T-helper 1 cell treated with Interleukin-12 subunit alpha and Interleukin-12 subunit beta and Interleukin-4 antibody, amounts not matched to agents 30 μg/mL and 1 μg/mL, for 36 hours (primary cell): ENCODE measurements around the gene SSH2.
A peak's percentile ranks its signal among the peaks of the same experiment; 100 is the strongest.

Experiments
- H3K27ac Mint-ChIP-seq: one replicate; pipeline ENCODE4 v1.8.0; 2021; ENCODE audit warnings: mild to moderate bottlenecking, mixed read lengths
- H3K27me3 Mint-ChIP-seq: one replicate; pipeline ENCODE4 v1.8.0; 2021; ENCODE audit warnings: low read depth, mixed read lengths
- H3K36me3 Mint-ChIP-seq: one replicate; pipeline ENCODE4 v1.8.0; 2021; ENCODE audit warnings: low read depth, mixed read lengths
- H3K4me1 Mint-ChIP-seq: one replicate; pipeline ENCODE4 v1.8.0; 2021; ENCODE audit warnings: low read depth, mixed read lengths
- H3K4me3 Mint-ChIP-seq: one replicate; pipeline ENCODE4 v1.8.0; 2021; ENCODE audit warnings: mild to moderate bottlenecking, moderate library complexity, mixed read lengths
- H3K9me3 Mint-ChIP-seq: one replicate; pipeline ENCODE4 v1.8.0; 2021; ENCODE audit warnings: mixed read lengths

Gene SSH2

DNA sequence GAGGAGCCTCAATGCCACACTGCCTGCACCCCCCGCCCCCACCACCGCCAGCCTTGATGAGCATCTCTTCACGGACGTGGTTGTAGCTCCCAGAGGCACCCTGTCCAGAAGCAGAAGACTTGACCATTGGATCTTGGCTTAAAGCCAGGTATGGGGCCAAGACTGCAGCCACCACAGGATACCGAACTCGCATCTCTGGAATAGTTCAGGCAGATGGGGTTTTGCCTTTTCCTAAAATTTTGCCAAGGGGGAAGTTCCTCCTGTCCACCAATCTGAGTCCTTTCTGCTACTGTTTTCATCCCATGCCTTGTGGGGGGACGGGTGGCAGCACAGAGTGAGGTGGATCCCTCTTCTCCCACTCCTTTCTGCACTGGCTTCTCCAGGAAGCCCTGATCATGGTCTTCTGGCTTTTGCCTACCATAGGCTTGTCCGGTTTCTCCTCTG lies 308.3 kb downstream of the SSH2 start:
- peak overlapping the region; percentile 75 for H3K4me3 Mint-ChIP-seq
- H3K9me3 Mint-ChIP-seq, result no peaks in the 10 kb centered on the region
- peaks cover 34% of the 10 kb centered on the region for H3K4me1 Mint-ChIP-seq
- peaks cover 7% of the 10 kb centered on the region for H3K36me3 Mint-ChIP-seq
- H3K27ac Mint-ChIP-seq, result no peak overlapping the region
- peaks cover 15% of the 10 kb centered on the region for H3K27me3 Mint-ChIP-seq

DNA sequence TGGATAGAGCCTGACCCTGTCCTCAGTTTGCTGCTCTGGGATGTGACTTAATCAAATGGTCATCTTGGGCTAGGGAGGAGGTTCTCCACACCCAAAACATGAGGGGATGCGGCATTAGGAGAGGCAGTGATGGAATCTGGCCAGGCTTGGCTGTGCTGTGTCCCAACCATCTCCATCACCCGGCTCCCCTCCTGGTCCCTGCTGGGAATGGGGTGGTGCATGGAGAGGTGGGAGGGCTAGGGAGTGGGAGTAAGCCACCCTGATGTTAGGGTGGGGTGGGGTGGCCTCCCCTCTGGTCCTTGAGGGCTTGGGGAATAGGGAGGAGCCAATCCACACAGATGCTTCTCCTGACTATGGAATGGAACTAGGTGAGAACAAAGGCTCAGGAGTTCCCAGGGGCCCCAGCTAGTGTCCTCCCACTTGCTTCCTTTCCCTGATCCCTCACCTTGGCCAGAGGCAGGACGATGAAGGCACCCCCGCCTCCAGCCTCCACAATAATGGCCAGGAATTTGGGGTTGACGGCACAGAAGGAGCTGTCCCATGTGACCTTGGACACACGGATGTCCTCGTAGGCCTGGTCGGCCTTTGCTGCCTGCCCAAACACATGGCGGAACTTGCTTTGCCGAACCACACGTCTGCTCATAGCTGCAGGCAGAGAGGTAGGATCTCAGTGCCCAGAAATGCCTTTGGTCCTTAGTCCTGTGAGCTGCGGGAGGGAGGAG lies 309.1 kb downstream of the SSH2 start:
- peaks cover 35% of the 10 kb centered on the region for H3K4me1 Mint-ChIP-seq
- peaks cover 6% of the 10 kb centered on the region for H3K36me3 Mint-ChIP-seq
- no peaks in the 10 kb centered on the region for H3K9me3 Mint-ChIP-seq
- peak overlapping the region; percentile 75 for H3K4me3 Mint-ChIP-seq
- H3K27ac Mint-ChIP-seq, result no peak overlapping the region
- H3K27me3 Mint-ChIP-seq, result peaks cover 16% of the 10 kb centered on the region

DNA sequence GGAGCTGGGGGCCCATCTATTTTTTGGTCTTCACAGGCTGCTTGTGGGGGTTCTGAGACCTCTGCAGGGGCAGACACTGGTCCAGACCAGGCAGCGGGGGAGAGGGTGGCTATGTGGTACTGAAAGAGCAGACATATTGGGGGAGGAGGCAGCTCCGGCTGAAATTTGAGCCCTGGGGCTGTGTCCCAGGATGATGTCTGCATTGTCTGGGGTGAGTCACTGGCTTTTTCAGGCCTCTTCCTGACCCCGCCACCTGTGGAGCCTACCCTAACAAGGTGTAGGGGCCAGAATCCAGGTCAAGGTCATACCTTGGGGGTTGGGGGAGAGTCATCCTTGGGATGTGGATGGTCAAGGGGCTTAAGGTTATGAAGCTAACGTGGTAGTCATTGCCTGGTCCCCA lies 309.8 kb downstream of the SSH2 start:
- Mint-ChIP-seq H3K4me3 (no peak overlapping the region), H3K4me1 (peaks cover 36% of the 10 kb centered on the region), H3K9me3 (no peaks in the 10 kb centered on the region), H3K27me3 (peaks cover 16% of the 10 kb centered on the region), H3K27ac (no peak overlapping the region), H3K36me3 (no peaks in the 10 kb centered on the region)

DNA sequence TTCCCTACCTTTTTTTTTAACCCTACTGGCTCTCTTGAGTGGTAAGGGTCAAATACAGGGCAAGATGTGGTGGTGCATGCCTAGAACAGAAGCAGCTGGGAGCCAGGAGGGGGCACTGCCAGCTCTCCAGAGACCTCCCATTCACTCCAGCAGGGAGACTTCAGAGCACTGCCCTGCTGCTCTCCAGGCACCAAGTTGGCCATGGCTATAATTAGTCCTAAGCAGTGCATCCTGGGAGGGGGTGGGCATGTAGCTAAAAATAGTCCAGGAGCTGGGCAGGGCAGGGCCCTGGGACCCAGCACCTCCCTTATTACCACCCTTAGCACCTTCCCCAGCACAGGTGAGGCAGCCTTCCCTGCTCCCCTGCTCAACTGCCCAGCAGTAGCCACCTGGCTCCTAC lies 310.8 kb downstream of the SSH2 start:
- Mint-ChIP-seq H3K27me3 (peaks cover 20% of the 10 kb centered on the region), H3K4me3 (no peak overlapping the region), H3K36me3 (no peaks in the 10 kb centered on the region)

DNA sequence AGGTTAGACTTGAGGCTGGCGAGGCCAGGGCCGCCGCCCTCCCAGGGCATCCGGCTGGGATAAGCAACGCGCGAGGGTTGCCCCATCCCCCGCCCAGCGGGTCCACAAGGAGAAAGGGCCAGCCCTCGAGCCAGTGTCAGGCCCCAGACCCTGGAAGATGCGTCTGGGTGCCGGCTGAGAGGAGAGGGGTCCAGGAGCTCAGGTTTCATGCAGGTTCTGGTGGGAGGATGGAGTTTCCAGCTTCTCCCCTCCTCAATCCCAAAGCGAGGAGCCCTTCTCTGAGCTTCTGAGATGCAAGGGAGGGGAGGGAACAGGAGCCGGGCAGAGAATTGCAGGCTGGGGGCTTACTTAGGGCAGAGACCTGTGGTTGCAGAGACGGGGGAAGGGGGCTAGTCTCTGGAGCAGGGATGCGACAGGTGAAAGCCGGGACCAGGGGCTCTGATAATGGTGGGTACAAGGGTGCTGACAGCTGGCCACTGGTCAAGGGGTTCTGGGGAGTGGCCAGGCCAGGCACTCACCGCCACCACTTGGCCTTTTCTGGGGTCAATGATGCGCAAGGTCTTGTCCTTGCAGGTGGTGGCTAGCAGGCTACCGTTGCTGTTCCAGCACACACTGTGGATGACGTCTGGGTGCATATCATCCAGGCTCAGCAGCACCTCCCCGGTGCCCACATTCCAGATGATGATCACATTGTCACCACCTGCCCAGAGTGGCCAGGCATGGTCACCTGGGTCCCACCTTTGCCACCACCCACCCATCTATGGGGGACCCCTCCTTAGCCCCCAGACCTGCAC lies 311.6 kb downstream of the SSH2 start:
- no peaks in the 10 kb centered on the region for H3K9me3 Mint-ChIP-seq
- no peak overlapping the region for H3K27ac Mint-ChIP-seq
- H3K27me3 Mint-ChIP-seq, result peaks cover 20% of the 10 kb centered on the region
- H3K36me3 Mint-ChIP-seq, result no peaks in the 10 kb centered on the region
- H3K4me1 Mint-ChIP-seq, result peaks cover 39% of the 10 kb centered on the region
- H3K4me3 Mint-ChIP-seq, result no peak overlapping the region

More for the DNA sequence above, 310.8 kb downstream of the SSH2 start:
- Mint-ChIP-seq H3K9me3 (no peaks in the 10 kb centered on the region), H3K27ac (no peak overlapping the region), H3K4me1 (peaks cover 40% of the 10 kb centered on the region)

DNA sequence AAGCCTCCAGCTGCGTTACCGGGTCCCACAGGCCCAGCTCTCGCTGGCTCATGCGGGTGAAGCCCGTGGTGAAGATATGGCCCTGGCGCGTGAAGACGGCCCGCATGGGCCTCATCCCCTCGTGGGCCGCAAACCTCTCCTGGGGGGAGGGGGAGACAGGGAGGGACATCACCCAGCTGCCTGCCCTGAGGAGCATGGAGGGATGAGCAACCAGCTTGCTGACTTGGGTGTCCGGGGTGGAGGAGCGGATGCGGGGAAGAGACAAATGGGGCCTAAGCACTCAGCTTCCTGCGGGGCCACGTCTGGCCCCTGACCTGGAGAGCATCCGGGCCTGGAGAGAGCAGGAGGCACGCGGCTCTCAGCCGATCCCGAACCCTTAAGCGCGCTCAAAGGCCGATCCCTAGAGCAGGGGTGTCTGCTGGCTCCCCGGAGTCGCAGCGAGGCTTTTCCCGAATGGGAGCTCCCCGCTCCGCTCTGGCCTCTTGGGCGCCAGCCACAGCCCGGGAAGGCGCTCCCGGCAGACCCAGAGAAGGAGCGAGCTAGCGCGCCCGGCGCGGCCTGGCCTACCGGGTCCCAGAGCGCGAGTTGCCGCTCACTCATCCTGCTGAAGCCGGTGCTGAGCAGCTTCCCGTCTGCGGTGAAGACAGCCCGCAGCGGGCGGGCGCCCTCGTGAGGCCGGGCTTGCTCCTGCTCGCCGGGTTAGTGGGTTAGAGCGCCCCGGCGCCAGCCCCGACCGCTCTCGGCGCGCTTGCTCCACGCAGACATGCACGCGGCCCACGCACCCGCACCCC lies 312.4 kb downstream of the SSH2 start:
- Mint-ChIP-seq H3K4me3 (peak overlapping the region; percentile 77), H3K4me1 (peaks cover 34% of the 10 kb centered on the region), H3K27me3 (peaks cover 20% of the 10 kb centered on the region), H3K27ac (peak overlapping the region; percentile 69), H3K36me3 (no peaks in the 10 kb centered on the region), H3K9me3 (no peaks in the 10 kb centered on the region)

DNA sequence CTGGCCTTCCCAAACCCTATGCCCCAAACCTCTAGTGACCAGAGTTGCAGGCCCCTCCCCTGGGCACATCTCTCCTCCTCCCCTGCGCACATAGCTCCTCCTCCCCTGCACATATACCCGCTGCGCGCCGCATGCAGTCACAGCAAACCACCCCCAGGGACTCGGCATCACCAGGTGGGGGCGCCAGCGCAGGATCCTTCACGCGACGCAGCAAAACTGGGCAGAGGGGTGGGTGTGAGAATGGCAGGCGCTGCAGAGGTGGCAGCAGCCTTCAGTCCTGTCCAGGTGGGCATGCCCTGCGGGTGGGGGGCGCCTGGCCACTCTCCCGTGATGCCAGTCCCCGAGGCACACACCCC lies 312.9 kb downstream of the SSH2 start:
- H3K4me1 Mint-ChIP-seq, result peaks cover 32% of the 10 kb centered on the region

DNA sequence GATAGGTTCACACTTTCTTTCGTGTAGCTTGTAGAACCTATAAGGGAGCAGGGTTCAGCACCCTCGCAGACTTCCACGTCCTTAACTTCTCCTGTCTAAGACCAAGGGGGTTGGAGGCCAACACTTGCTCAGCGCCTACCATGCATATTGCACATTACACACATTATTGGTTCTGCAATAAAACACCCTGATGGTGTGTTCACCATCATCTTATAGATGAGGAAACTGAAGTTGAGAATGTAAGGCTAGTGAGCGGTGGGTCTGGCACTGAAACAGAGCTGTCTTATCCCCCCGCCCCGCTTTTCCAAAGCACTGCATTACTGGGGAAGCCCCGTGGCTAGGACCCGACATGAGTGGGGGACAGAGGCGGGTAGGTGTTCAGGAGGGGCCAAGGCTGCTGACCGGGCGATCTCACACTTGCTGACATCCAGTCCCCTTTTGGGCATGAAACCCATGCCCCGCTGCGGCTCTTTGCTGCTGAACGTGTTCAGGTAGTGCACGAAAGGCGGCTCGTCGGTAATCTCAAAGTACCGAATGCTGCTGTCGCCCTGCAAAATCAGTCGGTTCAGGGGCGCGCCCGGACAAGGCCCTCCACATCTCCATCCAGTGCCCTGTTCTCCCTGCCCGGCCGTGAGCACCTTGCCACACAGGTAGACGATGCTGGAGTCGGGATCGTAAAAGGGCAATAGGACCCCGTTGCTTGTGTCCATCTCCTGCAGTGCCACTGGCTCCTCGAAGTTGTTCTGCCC lies 313.6 kb downstream of the SSH2 start:
- peaks cover 14% of the 10 kb centered on the region for H3K27me3 Mint-ChIP-seq
- peak overlapping the region; percentile 69 for H3K27ac Mint-ChIP-seq
- H3K9me3 Mint-ChIP-seq, result no peaks in the 10 kb centered on the region
- H3K4me3 Mint-ChIP-seq, result peak overlapping the region; percentile 77
- H3K36me3 Mint-ChIP-seq, result no peaks in the 10 kb centered on the region
- peaks cover 28% of the 10 kb centered on the region for H3K4me1 Mint-ChIP-seq

More for the DNA sequence above, 312.9 kb downstream of the SSH2 start:
- Mint-ChIP-seq H3K4me3 (peak overlapping the region; percentile 77), H3K27me3 (peaks cover 20% of the 10 kb centered on the region), H3K27ac (peak overlapping the region; percentile 69), H3K36me3 (no peaks in the 10 kb centered on the region), H3K9me3 (no peaks in the 10 kb centered on the region)

DNA sequence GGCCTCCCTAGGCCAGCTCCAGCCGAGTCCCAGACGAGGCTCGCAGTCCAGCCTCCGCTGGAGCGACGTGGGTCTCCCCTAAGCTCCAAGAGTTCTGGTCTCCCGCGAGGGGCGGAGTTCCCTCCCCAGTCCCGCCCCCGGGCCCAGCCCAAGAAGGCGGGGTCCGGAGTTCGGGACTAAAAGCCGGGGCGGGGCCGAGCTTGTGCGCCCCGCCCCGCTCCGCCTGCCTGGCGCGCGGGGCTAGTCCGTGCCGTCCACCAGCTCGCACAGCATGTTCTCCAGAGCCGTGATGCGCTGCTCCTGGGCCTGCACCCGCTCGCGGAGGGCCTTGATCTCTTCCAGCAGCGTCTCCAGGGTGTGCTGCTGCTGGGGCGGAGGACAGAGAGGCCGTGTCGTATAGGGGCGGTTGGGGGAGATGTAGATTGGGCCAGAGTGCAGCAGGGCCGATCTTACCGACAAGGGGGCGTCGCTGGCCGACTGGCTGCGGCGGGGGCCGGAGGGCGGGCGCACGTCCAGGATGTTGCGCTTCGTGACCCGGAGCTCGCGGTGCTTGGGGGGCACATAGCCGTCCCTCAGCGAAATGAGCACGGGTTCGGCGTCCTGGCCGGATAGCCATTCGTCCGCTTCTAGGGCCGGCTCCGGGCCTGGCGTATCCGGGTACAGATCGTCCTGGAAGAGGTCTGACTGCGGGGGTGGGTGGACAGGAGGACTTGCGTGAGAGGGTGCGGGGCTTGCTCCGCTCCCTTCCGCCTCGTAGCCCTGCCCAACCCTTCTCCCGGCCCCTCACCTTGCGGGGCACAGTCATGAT lies 314.3 kb downstream of the SSH2 start:
- H3K4me1 Mint-ChIP-seq, result peaks cover 25% of the 10 kb centered on the region
- no peaks in the 10 kb centered on the region for H3K36me3 Mint-ChIP-seq
- H3K9me3 Mint-ChIP-seq, result no peaks in the 10 kb centered on the region
- H3K27me3 Mint-ChIP-seq, result peaks cover 14% of the 10 kb centered on the region
- H3K27ac Mint-ChIP-seq, result peak overlapping the region; percentile 95
- peak overlapping the region; percentile 77 for H3K4me3 Mint-ChIP-seq

DNA sequence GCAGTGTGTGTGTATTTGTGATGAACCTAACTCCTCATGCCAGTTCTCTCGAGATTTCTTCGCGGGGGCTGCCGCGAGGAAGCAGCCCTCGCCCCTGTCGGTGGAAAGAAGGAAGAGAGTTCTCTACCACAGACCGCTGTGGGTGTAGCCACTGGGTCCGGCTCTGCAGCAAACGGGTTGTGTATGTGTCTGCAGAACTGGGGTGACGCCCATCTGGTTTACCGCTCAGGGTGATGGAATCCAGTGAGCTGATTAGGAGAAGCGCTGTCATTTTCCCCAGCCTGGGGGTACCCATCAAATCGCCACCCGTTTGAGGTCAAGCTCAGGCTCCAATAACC lies 315.0 kb downstream of the SSH2 start:
- peaks cover 25% of the 10 kb centered on the region for H3K4me1 Mint-ChIP-seq
- H3K4me3 Mint-ChIP-seq, result peak overlapping the region; percentile 77
- no peaks in the 10 kb centered on the region for H3K9me3 Mint-ChIP-seq
- H3K27me3 Mint-ChIP-seq, result peaks cover 13% of the 10 kb centered on the region
- H3K36me3 Mint-ChIP-seq, result no peaks in the 10 kb centered on the region
- H3K27ac Mint-ChIP-seq, result peak overlapping the region; percentile 95

DNA sequence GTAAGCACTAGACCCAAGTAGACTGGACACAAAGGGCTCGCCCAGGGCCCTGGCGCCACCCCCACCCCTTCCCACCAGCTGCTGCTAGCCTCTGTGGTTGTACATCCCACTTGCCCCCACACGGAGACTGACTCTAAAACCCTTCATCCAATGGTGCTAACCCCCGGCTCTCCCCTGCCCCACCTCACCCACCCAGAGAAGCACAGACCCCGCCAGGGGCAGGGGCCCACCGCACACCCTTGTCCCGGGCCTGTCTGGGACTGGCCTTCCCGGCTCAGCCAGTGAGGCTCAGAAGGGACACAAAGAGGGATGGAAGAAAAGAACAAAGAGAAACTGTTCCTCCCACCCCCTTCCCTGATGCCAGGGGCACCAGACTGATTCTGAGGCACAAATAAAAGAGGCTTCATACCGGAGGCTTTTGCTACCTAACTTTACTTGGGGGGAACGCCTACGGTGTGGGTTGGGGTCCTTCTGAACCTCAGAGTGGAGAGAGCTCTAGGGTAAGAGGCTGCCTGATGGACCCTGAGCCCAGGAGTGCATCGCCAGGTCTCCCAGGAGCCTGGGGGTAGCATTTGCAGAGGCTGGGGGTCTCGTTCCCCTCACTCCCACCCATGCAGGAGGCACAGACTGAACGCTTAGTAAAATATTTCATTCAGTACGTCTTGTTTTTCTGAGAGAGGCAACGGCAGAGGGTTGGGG lies 315.5 kb downstream of the SSH2 start:
- Mint-ChIP-seq H3K27ac (peak overlapping the region; percentile 95), H3K4me1 (peaks cover 25% of the 10 kb centered on the region), H3K4me3 (peak overlapping the region; percentile 77), H3K27me3 (peaks cover 9% of the 10 kb centered on the region), H3K36me3 (no peaks in the 10 kb centered on the region), H3K9me3 (no peaks in the 10 kb centered on the region)

DNA sequence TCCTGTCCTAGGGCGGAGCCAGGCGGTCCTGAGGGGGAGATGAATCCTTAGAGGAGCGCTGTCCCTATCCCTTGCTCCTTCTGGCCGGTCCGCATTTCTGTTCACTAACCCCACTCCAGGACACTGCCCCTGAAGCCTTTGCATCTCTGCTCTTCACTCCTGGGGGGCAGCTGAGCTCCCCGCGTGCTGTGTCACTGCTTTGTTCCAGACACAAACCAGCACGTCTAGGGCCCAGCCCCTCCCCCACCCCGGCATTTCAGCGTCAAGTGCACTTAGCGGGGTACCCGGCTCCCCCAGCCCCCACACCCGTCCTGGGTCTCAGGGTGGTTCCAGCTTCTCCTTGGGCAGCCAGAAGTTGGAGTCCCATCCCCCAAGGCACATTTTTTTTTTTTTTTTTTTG lies 316.2 kb downstream of the SSH2 start:
- peaks cover 9% of the 10 kb centered on the region for H3K27me3 Mint-ChIP-seq
- peaks cover 25% of the 10 kb centered on the region for H3K4me1 Mint-ChIP-seq
- H3K9me3 Mint-ChIP-seq, result no peaks in the 10 kb centered on the region
- no peaks in the 10 kb centered on the region for H3K36me3 Mint-ChIP-seq
- peak overlapping the region; percentile 63 for H3K4me3 Mint-ChIP-seq
- H3K27ac Mint-ChIP-seq, result no peak overlapping the region

DNA sequence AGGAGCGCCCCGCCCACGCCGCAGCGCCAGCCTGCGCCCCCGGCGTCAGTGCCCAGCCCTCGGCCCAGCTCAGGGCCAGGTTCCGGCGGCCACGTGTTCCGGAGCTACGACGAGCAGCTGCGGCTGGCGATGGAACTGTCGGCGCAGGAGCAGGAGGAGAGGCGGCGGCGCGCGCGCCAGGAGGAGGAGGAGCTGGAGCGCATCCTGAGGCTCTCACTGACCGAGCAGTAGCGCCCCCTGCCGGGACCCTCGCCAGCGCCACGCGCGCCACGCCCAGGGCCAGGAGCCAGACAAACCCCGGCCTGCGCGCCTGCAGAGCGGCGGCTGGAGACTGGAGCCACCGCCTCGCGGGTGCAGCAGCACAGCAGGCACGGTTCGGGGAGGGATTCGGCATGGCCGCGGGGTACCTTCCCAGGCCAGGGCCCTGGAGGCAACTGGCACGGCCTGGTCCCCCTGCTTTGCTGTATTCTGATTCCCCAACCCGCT lies 316.6 kb downstream of the SSH2 start:
- Mint-ChIP-seq H3K27ac (no peak overlapping the region), H3K4me3 (peak overlapping the region; percentile 63), H3K36me3 (no peaks in the 10 kb centered on the region), H3K9me3 (no peaks in the 10 kb centered on the region), H3K27me3 (peaks cover 9% of the 10 kb centered on the region), H3K4me1 (peaks cover 25% of the 10 kb centered on the region)
